ENCODE data around the gene MTMR1. TPM values are rescaled to one million over a fixed set of nuclear protein-coding genes. Genes with fewer than 3 reads are reported as not detected.

The MTMR1 gene
- total RNA-seq, 1 experiment from 2014 or later, result 15.6 TPM

DNA sequence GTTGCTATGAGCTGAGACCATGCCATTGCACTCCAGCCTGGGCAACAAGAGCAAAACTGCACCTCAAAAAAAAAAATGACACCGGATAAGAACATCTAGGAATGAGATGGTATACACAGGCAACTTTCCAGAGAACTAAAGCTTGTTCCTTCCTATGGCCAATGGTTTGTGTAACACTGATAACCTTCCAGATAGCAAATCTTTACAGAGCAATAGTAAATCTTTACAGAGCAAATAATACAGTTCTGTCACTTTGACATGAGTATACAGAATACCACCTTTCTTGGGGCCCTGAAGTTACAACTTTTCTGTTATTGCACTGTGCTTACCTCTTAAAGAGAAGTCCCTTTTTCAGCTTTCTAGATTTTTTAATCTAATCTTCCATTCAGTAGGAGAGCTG lies 113.6 kb downstream of the MTMR1 start:
- CTCF ChIA-PET, result no interaction called here
- Mint-ChIP-seq H3K27ac (no peak overlapping the region), H3K9me3 (no peaks in the 10 kb centered on the region), H3K27me3 (ENCODE audit: low read depth) (no peaks in the 10 kb centered on the region), H3K36me3 (peaks cover 8% of the 10 kb centered on the region; the same call in 1 of the 2 replicates), H3K4me3 (no peak overlapping the region), H3K4me1 (no peaks in the 10 kb centered on the region)
- TF ChIP-seq, protein P1, sequence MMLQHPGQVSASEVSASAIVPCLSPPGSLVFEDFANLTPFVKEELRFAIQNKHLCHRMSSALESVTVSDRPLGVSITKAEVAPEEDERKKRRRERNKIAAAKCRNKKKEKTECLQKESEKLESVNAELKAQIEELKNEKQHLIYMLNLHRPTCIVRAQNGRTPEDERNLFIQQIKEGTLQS (CRISPR knock-in tag; conservative IDR thresholded peaks at IDR 0.05), result no peak
- TF ChIP-seq, protein P2, sequence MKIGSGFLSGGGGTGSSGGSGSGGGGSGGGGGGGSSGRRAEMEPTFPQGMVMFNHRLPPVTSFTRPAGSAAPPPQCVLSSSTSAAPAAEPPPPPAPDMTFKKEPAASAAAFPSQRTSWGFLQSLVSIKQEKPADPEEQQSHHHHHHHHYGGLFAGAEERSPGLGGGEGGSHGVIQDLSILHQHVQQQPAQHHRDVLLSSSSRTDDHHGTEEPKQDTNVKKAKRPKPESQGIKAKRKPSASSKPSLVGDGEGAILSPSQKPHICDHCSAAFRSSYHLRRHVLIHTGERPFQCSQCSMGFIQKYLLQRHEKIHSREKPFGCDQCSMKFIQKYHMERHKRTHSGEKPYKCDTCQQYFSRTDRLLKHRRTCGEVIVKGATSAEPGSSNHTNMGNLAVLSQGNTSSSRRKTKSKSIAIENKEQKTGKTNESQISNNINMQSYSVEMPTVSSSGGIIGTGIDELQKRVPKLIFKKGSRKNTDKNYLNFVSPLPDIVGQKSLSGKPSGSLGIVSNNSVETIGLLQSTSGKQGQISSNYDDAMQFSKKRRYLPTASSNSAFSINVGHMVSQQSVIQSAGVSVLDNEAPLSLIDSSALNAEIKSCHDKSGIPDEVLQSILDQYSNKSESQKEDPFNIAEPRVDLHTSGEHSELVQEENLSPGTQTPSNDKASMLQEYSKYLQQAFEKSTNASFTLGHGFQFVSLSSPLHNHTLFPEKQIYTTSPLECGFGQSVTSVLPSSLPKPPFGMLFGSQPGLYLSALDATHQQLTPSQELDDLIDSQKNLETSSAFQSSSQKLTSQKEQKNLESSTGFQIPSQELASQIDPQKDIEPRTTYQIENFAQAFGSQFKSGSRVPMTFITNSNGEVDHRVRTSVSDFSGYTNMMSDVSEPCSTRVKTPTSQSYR (CRISPR knock-in tag; IDR thresholded peaks at IDR 0.05), result no peak
- no peak for TF ChIP-seq ZNF138 (CRISPR knock-in tag; conservative IDR thresholded peaks at IDR 0.05)
- DNase-seq (ENCODE audit: low spot score) (no peak), ATAC-seq (no peak)
- POLR2A ChIA-PET, result no interaction called here

DNA sequence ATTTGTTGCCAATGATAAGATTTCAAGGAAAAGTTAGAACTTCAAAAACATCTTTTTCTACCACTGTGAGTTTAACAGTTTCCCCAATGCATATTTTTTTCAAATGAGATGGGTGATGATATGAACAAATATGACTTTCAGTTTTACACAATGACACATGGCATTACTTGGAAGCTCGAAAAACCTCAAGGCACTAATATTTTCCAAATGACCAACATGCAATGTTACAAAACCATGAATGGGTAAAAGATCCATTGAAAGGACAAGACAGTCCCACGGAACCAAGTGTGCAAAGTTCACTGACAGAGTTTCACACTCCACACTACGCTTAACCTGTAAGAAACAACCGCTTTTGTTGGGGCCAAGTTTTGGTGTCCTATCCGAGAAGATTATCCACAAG lies 120.7 kb downstream of the MTMR1 start:
- no peak overlapping the region for H3K27ac Mint-ChIP-seq
- no peak for TF ChIP-seq ZNF396 (CRISPR knock-in tag; IDR thresholded peaks at IDR 0.05; ENCODE audit: borderline replicate concordance)
- no peak for ATAC-seq
- no peak overlapping the region for H3K4me3 Mint-ChIP-seq
- DNase-seq (ENCODE audit: low spot score), result no peak
- no peaks in the 10 kb centered on the region for H3K4me1 Mint-ChIP-seq
- no peaks in the 10 kb centered on the region for H3K27me3 Mint-ChIP-seq (ENCODE audit: low read depth)
- CTCF ChIA-PET, result no interaction called here
- H3K36me3 Mint-ChIP-seq, result peaks cover 11% of the 10 kb centered on the region
- POLR2A ChIA-PET, result no interaction called here
- H3K9me3 Mint-ChIP-seq, result no peaks in the 10 kb centered on the region

Other genes with a start within 250 kb of the MTMR1 start
- 7.6 to 10.4 TPM (median 8.6 TPM) in 3 replicates for gene MTM1, start 124.8 kb upstream of the MTMR1 start, total RNA-seq (2021)
- gene CD99L2, start 205.3 kb downstream of the MTMR1 start, total RNA-seq (2021), result 9.4 to 10.5 TPM (median 9.6 TPM) in 3 replicates

All from WTC11 (cell line).